ENCODE measurements around the gene AFAP1. TPM values are rescaled to one million over a fixed set of nuclear protein-coding genes. Genes with fewer than 3 reads are reported as not detected.

Gene AFAP1
- total and polyA plus RNA-seq, 2 of the 4 experiments (the other 2 are of a cell fraction) = 48.2 to 80.9 TPM

DNA sequence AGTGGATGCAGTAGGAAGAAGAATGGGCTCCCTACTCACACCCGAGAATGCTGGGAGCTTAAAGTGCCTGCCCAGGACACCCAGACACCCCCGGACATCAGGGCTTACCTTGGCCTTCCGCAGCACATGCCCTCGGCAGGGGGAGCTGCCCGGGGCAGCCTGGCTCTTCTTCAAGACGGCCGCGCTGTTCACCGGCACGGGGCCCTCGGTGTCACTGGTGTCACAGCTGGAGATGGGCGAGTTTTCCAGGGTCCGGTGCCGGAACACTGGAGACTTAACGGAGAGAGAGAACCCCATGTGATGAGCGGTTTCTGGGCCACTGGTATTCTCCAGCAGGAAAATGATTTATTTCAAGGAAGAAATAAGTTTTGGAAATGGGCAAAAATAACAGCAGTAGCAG is 170.9 kb downstream of the AFAP1 start (continued):
- no peak for TF ChIP-seq MAZ (IDR thresholded peaks at IDR 0.05; ENCODE audit: borderline replicate concordance, low read depth, low read length)
- TF ChIP-seq RAD21 (IDR thresholded peaks at IDR 0.05; ENCODE audit: low read length) = no peak
- no peak for TF ChIP-seq CEBPB (IDR thresholded peaks at IDR 0.05; ENCODE audit: low read depth, low read length)
- no peak for TF ChIP-seq RCOR1 (IDR thresholded peaks at IDR 0.05; ENCODE audit: insufficient replicate concordance, low read length)
- no peak for TF ChIP-seq FOS (IDR thresholded peaks at IDR 0.05; ENCODE audit: low read depth, low read length)

DNA sequence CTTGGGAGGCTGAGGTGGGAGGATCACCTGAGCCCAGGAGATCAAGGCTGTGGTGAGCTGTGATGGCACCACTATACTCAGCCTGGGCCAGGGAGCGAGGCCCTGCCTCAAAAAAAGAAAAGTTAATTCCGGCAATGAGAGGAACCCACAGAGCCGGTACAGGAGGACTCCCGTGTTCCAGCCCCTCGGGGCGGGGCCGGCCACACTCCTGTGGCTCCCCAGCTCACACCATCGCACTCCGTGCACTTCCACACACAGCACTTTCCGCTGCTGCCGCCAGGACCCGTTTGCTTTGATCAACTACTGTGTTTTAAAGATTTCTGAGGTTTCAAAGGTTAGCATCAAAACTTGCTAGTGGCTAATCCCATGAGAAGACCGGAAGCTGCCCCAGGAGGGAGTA is 171.7 kb downstream of the AFAP1 start:
- no peak overlapping the region for H2AK9ac ChIP-seq (replicated peaks; ENCODE audit: low read depth, low read length, poor library complexity)
- no peak overlapping the region for H2BK5ac ChIP-seq (ENCODE audit: low read depth, low read length, poor library complexity, severe bottlenecking)
- no peak overlapping the region for H3K4ac ChIP-seq (ENCODE audit: low read depth, low read length)
- peaks cover 63% of the 10 kb centered on the region for H4K20me1 ChIP-seq (ENCODE audit: insufficient read depth, low read length)
- no peak overlapping the region for H2AFZ ChIP-seq (replicated peaks; ENCODE audit: low read length, poor library complexity)
- ChIA-PET POLR2A (ENCODE audit: unreplicated experiment) (no interaction called here), CTCF (interaction anchor here (2.2 kb wide), 1 partner anchor 37 kb away, joined by 5 read pairs; no protein-coding TSS in a partner anchor)
- no peak overlapping the region for H3K23ac ChIP-seq (ENCODE audit: low read depth, low read length)
- H2BK15ac ChIP-seq (ENCODE audit: low read depth, low read length) = no peak overlapping the region
- H4K91ac ChIP-seq (ENCODE audit: insufficient read depth, low read depth, low read length) = no peak overlapping the region
- H3K4me3 ChIP-seq (ENCODE audit: insufficient read depth, low read depth, low read length) = no peak overlapping the region
- no peak for TF ChIP-seq NFE2L2 (IDR thresholded peaks at IDR 0.05; ENCODE audit: low read depth, low read length)
- TF ChIP-seq MAFK (IDR thresholded peaks at IDR 0.05; ENCODE audit: low read depth, low read length) = no peak
- no peak for TF ChIP-seq BHLHE40 (IDR thresholded peaks at IDR 0.05; ENCODE audit: low read depth, low read length)
- TF ChIP-seq POLR2A (IDR thresholded peaks at IDR 0.05; ENCODE audit: low read depth, low read length) = no peak
- no peak for TF ChIP-seq MXI1 (IDR thresholded peaks at IDR 0.05; ENCODE audit: borderline replicate concordance, low read depth, low read length)
- TF ChIP-seq, protein P1, sequence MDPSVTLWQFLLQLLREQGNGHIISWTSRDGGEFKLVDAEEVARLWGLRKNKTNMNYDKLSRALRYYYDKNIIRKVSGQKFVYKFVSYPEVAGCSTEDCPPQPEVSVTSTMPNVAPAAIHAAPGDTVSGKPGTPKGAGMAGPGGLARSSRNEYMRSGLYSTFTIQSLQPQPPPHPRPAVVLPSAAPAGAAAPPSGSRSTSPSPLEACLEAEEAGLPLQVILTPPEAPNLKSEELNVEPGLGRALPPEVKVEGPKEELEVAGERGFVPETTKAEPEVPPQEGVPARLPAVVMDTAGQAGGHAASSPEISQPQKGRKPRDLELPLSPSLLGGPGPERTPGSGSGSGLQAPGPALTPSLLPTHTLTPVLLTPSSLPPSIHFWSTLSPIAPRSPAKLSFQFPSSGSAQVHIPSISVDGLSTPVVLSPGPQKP (IDR thresholded peaks at IDR 0.05; ENCODE audit: borderline replicate concordance, low read depth, low read length) = no peak
- no peak for TF ChIP-seq SMC3 (IDR thresholded peaks at IDR 0.05; ENCODE audit: low read depth, low read length)
- TF ChIP-seq, protein P2, sequence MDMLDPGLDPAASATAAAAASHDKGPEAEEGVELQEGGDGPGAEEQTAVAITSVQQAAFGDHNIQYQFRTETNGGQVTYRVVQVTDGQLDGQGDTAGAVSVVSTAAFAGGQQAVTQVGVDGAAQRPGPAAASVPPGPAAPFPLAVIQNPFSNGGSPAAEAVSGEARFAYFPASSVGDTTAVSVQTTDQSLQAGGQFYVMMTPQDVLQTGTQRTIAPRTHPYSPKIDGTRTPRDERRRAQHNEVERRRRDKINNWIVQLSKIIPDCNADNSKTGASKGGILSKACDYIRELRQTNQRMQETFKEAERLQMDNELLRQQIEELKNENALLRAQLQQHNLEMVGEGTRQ (IDR thresholded peaks at IDR 0.05; ENCODE audit: low read depth, low read length) = no peak
- TF ChIP-seq, protein P3, sequence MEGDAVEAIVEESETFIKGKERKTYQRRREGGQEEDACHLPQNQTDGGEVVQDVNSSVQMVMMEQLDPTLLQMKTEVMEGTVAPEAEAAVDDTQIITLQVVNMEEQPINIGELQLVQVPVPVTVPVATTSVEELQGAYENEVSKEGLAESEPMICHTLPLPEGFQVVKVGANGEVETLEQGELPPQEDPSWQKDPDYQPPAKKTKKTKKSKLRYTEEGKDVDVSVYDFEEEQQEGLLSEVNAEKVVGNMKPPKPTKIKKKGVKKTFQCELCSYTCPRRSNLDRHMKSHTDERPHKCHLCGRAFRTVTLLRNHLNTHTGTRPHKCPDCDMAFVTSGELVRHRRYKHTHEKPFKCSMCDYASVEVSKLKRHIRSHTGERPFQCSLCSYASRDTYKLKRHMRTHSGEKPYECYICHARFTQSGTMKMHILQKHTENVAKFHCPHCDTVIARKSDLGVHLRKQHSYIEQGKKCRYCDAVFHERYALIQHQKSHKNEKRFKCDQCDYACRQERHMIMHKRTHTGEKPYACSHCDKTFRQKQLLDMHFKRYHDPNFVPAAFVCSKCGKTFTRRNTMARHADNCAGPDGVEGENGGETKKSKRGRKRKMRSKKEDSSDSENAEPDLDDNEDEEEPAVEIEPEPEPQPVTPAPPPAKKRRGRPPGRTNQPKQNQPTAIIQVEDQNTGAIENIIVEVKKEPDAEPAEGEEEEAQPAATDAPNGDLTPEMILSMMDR (conservative IDR thresholded peaks at IDR 0.05; ENCODE audit: low read depth, low read length) = no peak
- in situ Hi-C loops (cut with MboI; ENCODE audit: low sequenced_read_pairs) = loop anchor here (10.0 kb wide), 1 partner anchor 217 kb away; no protein-coding TSS in a partner anchor
- no peak overlapping the region for H2BK120ac ChIP-seq (ENCODE audit: low read depth, low read length)
- H2BK20ac ChIP-seq (ENCODE audit: low read depth, low read length) = no peak overlapping the region
- BruUV-seq (replicated peaks) = no TSS peak
- H3K9ac ChIP-seq (ENCODE audit: low read depth, low read length) = no peak overlapping the region
- WGBS, 2 experiments (ENCODE audit: extremely low coverage in 2 of 2, insufficient read length in 1 of 2) = 100% methylated on average over 2 of the region's 13 CpGs; no CpG with 5 or more reads in 1 of the 2 experiments
- intact Hi-C loops (cut with micrococcal nuclease) = no loop called here
- no peaks in the 10 kb centered on the region for H3K9me3 ChIP-seq (ENCODE audit: control insufficient read depth, insufficient read depth, low read length)
- H3K4me2 ChIP-seq (ENCODE audit: low read depth, low read length) = no peak overlapping the region
- no peak for ATAC-seq (ENCODE audit: low read depth)
- no peak overlapping the region for H3K27ac ChIP-seq (ENCODE audit: insufficient read depth, low read length)
- H4K5ac ChIP-seq (ENCODE audit: low read depth, low read length) = no peak overlapping the region
- peaks cover 24 to 85% of the 10 kb centered on the region in 2 experiments for H3K79me1 ChIP-seq (ENCODE audit: low read depth in 1 of 2, low read length in 2 of 2)
- no peak overlapping the region for H3K18ac ChIP-seq (ENCODE audit: low read depth, low read length)
- H3K36me3 ChIP-seq (ENCODE audit: control insufficient read depth, insufficient read depth, low read length) = peaks cover 93% of the 10 kb centered on the region
- peaks cover 4% of the 10 kb centered on the region for H3K4me1 ChIP-seq (ENCODE audit: control insufficient read depth, insufficient read depth, low read length)
- no peak for DNase-seq
- peaks cover 13% of the 10 kb centered on the region; the same call in 1 of the 2 replicates for H3K9me1 ChIP-seq (ENCODE audit: insufficient read depth, low read length)
- no peaks in the 10 kb centered on the region for H3K27me3 ChIP-seq (ENCODE audit: control insufficient read depth, insufficient read depth, low read length)
- H3K14ac ChIP-seq (replicated peaks; ENCODE audit: low read depth, low read length) = no peak overlapping the region
- dilution Hi-C loops (cut with HindIII; ENCODE audit: low sequenced_read_pairs, unreplicated experiment) = no loop called here
- H4K8ac ChIP-seq (ENCODE audit: low read depth in 2 of 2, low read length in 2 of 2) = no peak overlapping the region
- H3K56ac ChIP-seq (ENCODE audit: extremely low read depth, insufficient read depth, low read length) = no peak overlapping the region
- no peak overlapping the region for H2AK5ac ChIP-seq (ENCODE audit: low read depth, low read length)

All from IMR-90 (cell line).